Measurements from ENCODE around the gene ASIC2.

DNA sequence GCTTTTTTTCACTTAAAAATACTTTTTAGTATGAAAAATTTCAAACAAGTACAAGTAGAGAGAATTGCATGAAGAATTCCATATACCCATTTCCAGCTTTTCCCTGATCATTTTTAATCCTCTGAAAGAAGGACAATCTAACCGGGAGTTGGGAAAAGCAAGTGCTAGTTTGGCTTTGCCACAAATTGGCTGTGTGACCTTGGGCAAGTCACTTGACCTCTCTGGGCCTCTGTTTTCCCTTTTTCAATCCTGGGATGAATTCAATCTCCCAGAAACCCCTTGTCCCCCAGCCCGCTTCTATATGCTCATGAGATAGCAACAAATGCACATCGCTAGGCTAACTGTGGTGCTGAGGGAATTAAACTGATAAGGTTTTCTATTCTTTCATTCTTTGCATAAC lies 49.4 kb downstream of the ASIC2 start:
- TF ChIP-seq POLR2A (IDR thresholded peaks at IDR 0.05) (no peak), POLR2AphosphoS5 (IDR thresholded peaks at IDR 0.05) (no peak)
